Esophagus squamous epithelium (tissue), 4 donors: ENCODE results near the gene PKP1.
A peak's percentile ranks its signal among the peaks of the same experiment; 100 is the strongest.

Source experiments
- POLR2A ChIP-seq, 4 donors: fragments of 450-650 bp; IDR thresholded peaks; one replicate each; pipeline ENCODE4 v1.6.1; 2017; ENCODE audit warnings: antibody characterized with exemption in 4 of 4, mild to moderate bottlenecking in 4 of 4, moderate library complexity in 3 of 4
- TF ChIP-seq, protein P1 (sequence below), 6 experiments: fragments of 450-650 bp in 4 of 6; fragments of 200-600 bp in 2 of 6; sonication (generic) in 2 of 6; IDR thresholded peaks; one replicate each; pipeline ENCODE4 v1.5.1; 2016 to 2019; ENCODE audit warnings: antibody characterized with exemption in 6 of 6, mild to moderate bottlenecking in 4 of 6, moderate library complexity in 4 of 6

GRCh38 chr1:201254625-201255478 is 28.5 kb upstream of the PKP1 start:
- TF ChIP-seq, protein P1, sequence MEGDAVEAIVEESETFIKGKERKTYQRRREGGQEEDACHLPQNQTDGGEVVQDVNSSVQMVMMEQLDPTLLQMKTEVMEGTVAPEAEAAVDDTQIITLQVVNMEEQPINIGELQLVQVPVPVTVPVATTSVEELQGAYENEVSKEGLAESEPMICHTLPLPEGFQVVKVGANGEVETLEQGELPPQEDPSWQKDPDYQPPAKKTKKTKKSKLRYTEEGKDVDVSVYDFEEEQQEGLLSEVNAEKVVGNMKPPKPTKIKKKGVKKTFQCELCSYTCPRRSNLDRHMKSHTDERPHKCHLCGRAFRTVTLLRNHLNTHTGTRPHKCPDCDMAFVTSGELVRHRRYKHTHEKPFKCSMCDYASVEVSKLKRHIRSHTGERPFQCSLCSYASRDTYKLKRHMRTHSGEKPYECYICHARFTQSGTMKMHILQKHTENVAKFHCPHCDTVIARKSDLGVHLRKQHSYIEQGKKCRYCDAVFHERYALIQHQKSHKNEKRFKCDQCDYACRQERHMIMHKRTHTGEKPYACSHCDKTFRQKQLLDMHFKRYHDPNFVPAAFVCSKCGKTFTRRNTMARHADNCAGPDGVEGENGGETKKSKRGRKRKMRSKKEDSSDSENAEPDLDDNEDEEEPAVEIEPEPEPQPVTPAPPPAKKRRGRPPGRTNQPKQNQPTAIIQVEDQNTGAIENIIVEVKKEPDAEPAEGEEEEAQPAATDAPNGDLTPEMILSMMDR (IDR thresholded peaks at IDR 0.05) = peak; percentile 80 to 99 (median 98)
- no peak for TF ChIP-seq POLR2A (IDR thresholded peaks at IDR 0.05)
